Activated T-cell treated with anti-CD3 and anti-CD28 coated beads for 24 hours (primary cell): ENCODE data around the gene DDIAS.
"Not testable (repeated sequence)": the region's sequence is repeated elsewhere in the genome, so short reads cannot be mapped to it uniquely, and the experiment has no call there.

Source experiments
- DNase-seq: peaks from one replicate; pipeline ENCODE4 v3.0.0-alpha.2; 2020; ENCODE audit warnings: low read depth

Gene DDIAS

GRCh38 chr11:82889133-82890001, 12.2 kb upstream of the DDIAS start:
- no peak for DNase-seq

GRCh38 chr11:82890002-82890341, 11.6 kb upstream of the DDIAS start:
- no peak for DNase-seq

- DNase-seq, result no peak
Observed at GRCh38 chr11:82890936-82891335, 10.6 kb upstream of the DDIAS start.

GRCh38 chr11:82892611-82893169, 8.8 kb upstream of the DDIAS start:
- DNase-seq, result no peak

GRCh38 chr11:82895437-82896091, 6.0 kb upstream of the DDIAS start:
- no peak for DNase-seq

- no peak for DNase-seq
Observed at GRCh38 chr11:82896183-82896582, 5.4 kb upstream of the DDIAS start.

- no peak for DNase-seq
Observed at GRCh38 chr11:82898241-82898640, 3.3 kb upstream of the DDIAS start.

- no peak for DNase-seq
Observed at GRCh38 chr11:82899186-82899820, 2.2 kb upstream of the DDIAS start.

- no peak for DNase-seq
Observed at GRCh38 chr11:82899957-82900276, 1.6 kb upstream of the DDIAS start.

GRCh38 chr11:82900277-82901164, 1.0 kb upstream of the DDIAS start, which contains the start of gene PRCP:
Gene PRCP (minus strand): TSS chr11:82900430. CDS start chr11:82900402, 28 bp downstream.
- peak; percentile 91 for DNase-seq

- no peak for DNase-seq
Observed at GRCh38 chr11:82901922-82902485, 468 bp downstream of the DDIAS start.

- DNase-seq, result no peak
Observed at GRCh38 chr11:82902880-82903279, 1.3 kb downstream of the DDIAS start.

GRCh38 chr11:82903843-82904586, 2.5 kb downstream of the DDIAS start:
- DNase-seq, result no peak

- no peak for DNase-seq
Observed at GRCh38 chr11:82906236-82906635, 4.7 kb downstream of the DDIAS start.

GRCh38 chr11:82906931-82907330, 5.4 kb downstream of the DDIAS start:
- DNase-seq, result no peak

- DNase-seq, result no peak
Observed at GRCh38 chr11:82907371-82907770, 5.8 kb downstream of the DDIAS start.

GRCh38 chr11:82908311-82908710, 6.8 kb downstream of the DDIAS start:
- DNase-seq, result no peak

- DNase-seq, result no peak
Observed at GRCh38 chr11:82909015-82909640, 7.6 kb downstream of the DDIAS start.

GRCh38 chr11:82919786-82920185, 18.2 kb downstream of the DDIAS start:
- DNase-seq, result not testable (repeated sequence)

GRCh38 chr11:82920227-82920626, 18.7 kb downstream of the DDIAS start:
- DNase-seq, result not testable (repeated sequence)
